Measurements from ENCODE around the gene ZNF777.
"Not testable (repeated sequence)": the region's sequence is repeated elsewhere in the genome, so short reads cannot be mapped to it uniquely, and the experiment has no call there.

Gene ZNF777

DNA sequence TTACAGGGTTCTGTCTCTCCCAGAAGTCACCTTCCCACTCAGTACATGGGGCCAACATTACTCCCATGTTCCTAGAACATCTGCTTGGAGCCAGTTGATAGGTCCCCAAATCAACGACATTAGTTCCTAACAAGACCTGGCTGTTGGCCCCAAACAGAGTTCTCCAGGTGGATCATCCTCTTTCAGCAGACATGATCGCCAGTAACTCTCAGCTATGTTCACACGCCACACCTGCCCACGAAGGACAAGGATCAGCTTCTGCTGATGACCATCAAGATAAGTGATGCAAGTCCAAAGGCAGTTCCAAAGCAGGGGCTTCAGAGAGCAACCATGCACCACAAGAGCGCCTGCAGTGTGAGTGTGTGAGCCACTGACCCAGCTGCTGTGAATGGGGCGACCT lies 11.0 kb downstream of the ZNF777 start:
- no peak for DNase-seq
- Histone ChIP-seq H3K36me3 (ENCODE audit: control insufficient read depth in 1 of 2, insufficient read depth in 2 of 2, low read length in 2 of 2) (peaks cover 42 to 64% of the 10 kb centered on the region in 2 experiments), H4K8ac (ENCODE audit: low read depth, low read length) (no peak overlapping the region), H4K91ac (ENCODE audit: low read depth, low read length) (no peak overlapping the region), H2BK5ac (ENCODE audit: low read depth, low read length, poor library complexity) (no peak overlapping the region), H3K14ac (ENCODE audit: low read length) (no peak overlapping the region), H4K12ac (ENCODE audit: low read depth, low read length) (no peak overlapping the region), H3K4me1 (ENCODE audit: control insufficient read depth in 1 of 2, insufficient read depth in 2 of 2, low read length in 2 of 2) (no peaks in the 10 kb centered on the region), H2BK120ac (ENCODE audit: insufficient read depth, low read length, poor library complexity) (no peak overlapping the region), H3K79me2 (ENCODE audit: control insufficient read depth, insufficient read depth, low read length, poor library complexity) (no peaks in the 10 kb centered on the region), H3K79me1 (ENCODE audit: low read length) (no peaks in the 10 kb centered on the region), H3K4me3 (ENCODE audit: low read depth, low read length) (no peak overlapping the region), H2AFZ (ENCODE audit: insufficient read depth, low read length, poor library complexity) (no peak overlapping the region), H3K18ac (ENCODE audit: low read length) (no peak overlapping the region), H3K27ac (ENCODE audit: low read depth, low read length) (no peak overlapping the region), H3K23ac (ENCODE audit: low read length) (no peak overlapping the region), H3K9me3 (ENCODE audit: insufficient read depth, low read depth, low read length) (no peaks in the 10 kb centered on the region), H3K9ac (ENCODE audit: low read length) (no peak overlapping the region), H2AK5ac (ENCODE audit: low read length) (no peak overlapping the region), H3K27me3 (ENCODE audit: insufficient read depth, low read length) (no peaks in the 10 kb centered on the region), H2BK12ac (ENCODE audit: low read length) (no peak overlapping the region), H3K4me2 (ENCODE audit: low read length) (no peak overlapping the region), H3K4ac (ENCODE audit: low read depth, low read length) (no peak overlapping the region)
- no CpG with 5 or more reads among the region's 6 CpGs for WGBS (ENCODE audit: extremely low coverage, insufficient coverage, insufficient read length)

- Histone ChIP-seq H3K79me2 (ENCODE audit: control insufficient read depth, insufficient read depth, low read length, poor library complexity) (no peaks in the 10 kb centered on the region), H3K23ac (ENCODE audit: low read length) (no peak overlapping the region), H4K91ac (ENCODE audit: low read depth, low read length) (no peak overlapping the region), H3K9me3 (ENCODE audit: insufficient read depth, low read depth, low read length) (no peaks in the 10 kb centered on the region), H3K4ac (ENCODE audit: low read depth, low read length) (no peak overlapping the region), H2BK120ac (ENCODE audit: insufficient read depth, low read length, poor library complexity) (no peak overlapping the region), H4K8ac (ENCODE audit: low read depth, low read length) (no peak overlapping the region), H3K79me1 (ENCODE audit: low read length) (no peaks in the 10 kb centered on the region), H2BK12ac (ENCODE audit: low read length) (no peak overlapping the region), H3K9ac (ENCODE audit: low read length) (no peak overlapping the region), H3K4me1 (ENCODE audit: control insufficient read depth in 1 of 2, insufficient read depth in 2 of 2, low read length in 2 of 2) (no peaks in the 10 kb centered on the region), H3K18ac (ENCODE audit: low read length) (no peak overlapping the region), H3K27ac (ENCODE audit: low read depth, low read length) (no peak overlapping the region), H3K27me3 (ENCODE audit: insufficient read depth, low read length) (no peaks in the 10 kb centered on the region), H3K4me2 (ENCODE audit: low read length) (no peak overlapping the region), H3K4me3 (ENCODE audit: low read depth, low read length) (no peak overlapping the region), H3K14ac (ENCODE audit: low read length) (no peak overlapping the region), H2AK5ac (ENCODE audit: low read length) (no peak overlapping the region), H4K12ac (ENCODE audit: low read depth, low read length) (no peak overlapping the region), H2AFZ (ENCODE audit: insufficient read depth, low read length, poor library complexity) (no peak overlapping the region), H2BK5ac (ENCODE audit: low read depth, low read length, poor library complexity) (no peak overlapping the region), H3K36me3 (ENCODE audit: control insufficient read depth in 1 of 2, insufficient read depth in 2 of 2, low read length in 2 of 2) (peaks cover 37 to 54% of the 10 kb centered on the region in 2 experiments)
- no CpG with 5 or more reads among the region's 8 CpGs for WGBS (ENCODE audit: extremely low coverage, insufficient coverage, insufficient read length)
- no peak for DNase-seq
Observed at GRCh38 chr7:149448961-149449360, 11.9 kb downstream of the ZNF777 start.

GRCh38 chr7:149446026-149446425 lies 14.8 kb downstream of the ZNF777 start:
- not testable (repeated sequence) for H3K4me2 ChIP-seq (ENCODE audit: low read length); DNase-seq; H2AK5ac ChIP-seq (ENCODE audit: low read length); H3K79me1 ChIP-seq (ENCODE audit: low read length); H4K91ac ChIP-seq (ENCODE audit: low read depth, low read length); H3K14ac ChIP-seq (ENCODE audit: low read length); H4K8ac ChIP-seq (ENCODE audit: low read depth, low read length); H2BK120ac ChIP-seq (ENCODE audit: insufficient read depth, low read length, poor library complexity); H2BK12ac ChIP-seq (ENCODE audit: low read length); H3K18ac ChIP-seq (ENCODE audit: low read length); H3K79me2 ChIP-seq (ENCODE audit: control insufficient read depth, insufficient read depth, low read length, poor library complexity); H4K12ac ChIP-seq (ENCODE audit: low read depth, low read length); H3K27ac ChIP-seq (ENCODE audit: low read depth, low read length); H3K4me1 ChIP-seq (ENCODE audit: control insufficient read depth in 1 of 2, insufficient read depth in 2 of 2, low read length in 2 of 2); H3K9me3 ChIP-seq (ENCODE audit: insufficient read depth, low read depth, low read length); H2AFZ ChIP-seq (ENCODE audit: insufficient read depth, low read length, poor library complexity); H3K4ac ChIP-seq (ENCODE audit: low read depth, low read length); H3K27me3 ChIP-seq (ENCODE audit: insufficient read depth, low read length); H3K23ac ChIP-seq (ENCODE audit: low read length); H2BK5ac ChIP-seq (ENCODE audit: low read depth, low read length, poor library complexity); H3K4me3 ChIP-seq (ENCODE audit: low read depth, low read length); H3K9ac ChIP-seq (ENCODE audit: low read length)
- H3K36me3 ChIP-seq (ENCODE audit: control insufficient read depth in 1 of 2, insufficient read depth in 2 of 2, low read length in 2 of 2) = peaks cover 32 to 43% of the 10 kb centered on the region in 2 experiments
- WGBS (ENCODE audit: extremely low coverage, insufficient coverage, insufficient read length) = no CpG with 5 or more reads among the region's 11 CpGs

GRCh38 chr7:149444287-149444686 lies 16.6 kb downstream of the ZNF777 start:
- Histone ChIP-seq H3K23ac (ENCODE audit: low read length) (no peak overlapping the region), H3K36me3 (ENCODE audit: control insufficient read depth in 1 of 2, insufficient read depth in 2 of 2, low read length in 2 of 2) (peaks cover 21 to 26% of the 10 kb centered on the region in 2 experiments), H4K8ac (ENCODE audit: low read depth, low read length) (no peak overlapping the region), H3K18ac (ENCODE audit: low read length) (no peak overlapping the region), H2AK5ac (ENCODE audit: low read length) (no peak overlapping the region), H3K9ac (ENCODE audit: low read length) (no peak overlapping the region), H3K4me3 (ENCODE audit: low read depth, low read length) (no peak overlapping the region), H4K91ac (ENCODE audit: low read depth, low read length) (no peak overlapping the region), H4K12ac (ENCODE audit: low read depth, low read length) (no peak overlapping the region), H3K79me1 (ENCODE audit: low read length) (no peaks in the 10 kb centered on the region), H3K27ac (ENCODE audit: low read depth, low read length) (no peak overlapping the region), H2BK120ac (ENCODE audit: insufficient read depth, low read length, poor library complexity) (no peak overlapping the region), H3K4me2 (ENCODE audit: low read length) (no peak overlapping the region), H3K4ac (ENCODE audit: low read depth, low read length) (no peak overlapping the region), H3K14ac (ENCODE audit: low read length) (no peak overlapping the region), H2BK12ac (ENCODE audit: low read length) (no peak overlapping the region), H2BK5ac (ENCODE audit: low read depth, low read length, poor library complexity) (no peak overlapping the region), H2AFZ (ENCODE audit: insufficient read depth, low read length, poor library complexity) (no peak overlapping the region), H3K9me3 (ENCODE audit: insufficient read depth, low read depth, low read length) (no peaks in the 10 kb centered on the region), H3K27me3 (ENCODE audit: insufficient read depth, low read length) (no peaks in the 10 kb centered on the region), H3K4me1 (ENCODE audit: control insufficient read depth in 1 of 2, insufficient read depth in 2 of 2, low read length in 2 of 2) (no peaks in the 10 kb centered on the region), H3K79me2 (ENCODE audit: control insufficient read depth, insufficient read depth, low read length, poor library complexity) (no peaks in the 10 kb centered on the region)
- no peak for DNase-seq
- no CpG with 5 or more reads among the region's 6 CpGs for WGBS (ENCODE audit: extremely low coverage, insufficient coverage, insufficient read length)
